Stomach (tissue), 4 donors: Measurements from ENCODE around the gene TUT4.
"Not testable (repeated sequence)": the region's sequence is repeated elsewhere in the genome, so short reads cannot be mapped to it uniquely, and the experiment has no call there.

Experiments
- EP300 ChIP-seq: sonication (generic); formaldehyde crosslinking; IDR thresholded peaks from one replicate; pipeline ENCODE4 v1.6.1; 2017; ENCODE audit warnings: antibody characterized with exemption
- POLR2AphosphoS5 ChIP-seq, 3 donors: sonication (generic); formaldehyde crosslinking; IDR thresholded peaks; one replicate each; pipeline ENCODE4 v1.6.1; 2016; ENCODE audit warnings: antibody characterized with exemption in 3 of 3
- TF ChIP-seq, protein P1 (sequence below), 7 experiments: fragments of 450-650 bp in 4 of 7; fragments of 200-600 bp in 3 of 7; sonication (generic) in 3 of 7; IDR thresholded peaks; one replicate each; pipeline ENCODE4 v1.5.1; 2016 to 2019; ENCODE audit warnings: antibody characterized with exemption in 7 of 7, control low read depth in 2 of 7, mild to moderate bottlenecking in 1 of 7

GRCh38 chr1:52578066-52578465 lies 25.2 kb upstream of the TUT4 start:
- TF ChIP-seq POLR2AphosphoS5 (IDR thresholded peaks at IDR 0.05); EP300: not testable (repeated sequence)
- TF ChIP-seq, protein P1, sequence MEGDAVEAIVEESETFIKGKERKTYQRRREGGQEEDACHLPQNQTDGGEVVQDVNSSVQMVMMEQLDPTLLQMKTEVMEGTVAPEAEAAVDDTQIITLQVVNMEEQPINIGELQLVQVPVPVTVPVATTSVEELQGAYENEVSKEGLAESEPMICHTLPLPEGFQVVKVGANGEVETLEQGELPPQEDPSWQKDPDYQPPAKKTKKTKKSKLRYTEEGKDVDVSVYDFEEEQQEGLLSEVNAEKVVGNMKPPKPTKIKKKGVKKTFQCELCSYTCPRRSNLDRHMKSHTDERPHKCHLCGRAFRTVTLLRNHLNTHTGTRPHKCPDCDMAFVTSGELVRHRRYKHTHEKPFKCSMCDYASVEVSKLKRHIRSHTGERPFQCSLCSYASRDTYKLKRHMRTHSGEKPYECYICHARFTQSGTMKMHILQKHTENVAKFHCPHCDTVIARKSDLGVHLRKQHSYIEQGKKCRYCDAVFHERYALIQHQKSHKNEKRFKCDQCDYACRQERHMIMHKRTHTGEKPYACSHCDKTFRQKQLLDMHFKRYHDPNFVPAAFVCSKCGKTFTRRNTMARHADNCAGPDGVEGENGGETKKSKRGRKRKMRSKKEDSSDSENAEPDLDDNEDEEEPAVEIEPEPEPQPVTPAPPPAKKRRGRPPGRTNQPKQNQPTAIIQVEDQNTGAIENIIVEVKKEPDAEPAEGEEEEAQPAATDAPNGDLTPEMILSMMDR (IDR thresholded peaks at IDR 0.05), result not testable (repeated sequence)
